Measurements from ENCODE around the gene GRB10.

DNA sequence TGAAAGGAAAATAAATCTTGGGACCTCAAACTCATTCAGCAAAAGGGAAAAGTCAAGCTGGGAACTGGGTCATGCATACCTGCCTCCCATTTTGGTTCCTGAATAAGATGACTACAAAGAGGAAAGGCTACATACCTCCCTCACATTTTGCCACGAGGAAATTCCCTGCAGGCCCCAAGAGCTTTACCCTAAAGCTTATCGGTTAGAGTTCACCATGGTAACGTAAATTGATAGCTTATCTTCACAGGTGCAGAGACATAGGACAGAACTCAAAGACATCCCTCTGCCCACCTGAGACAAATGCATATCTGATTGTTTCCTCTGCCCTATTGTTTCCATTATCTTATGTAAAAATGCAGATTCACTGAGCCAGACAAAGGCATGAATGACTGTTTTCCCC lies 31.5 kb upstream of the GRB10 start:
- TF ChIP-seq CTCF (IDR thresholded peaks at IDR 0.05; ENCODE audit: poor library complexity, severe bottlenecking): no peak
- no peak for TF ChIP-seq POLR2AphosphoS5 (IDR thresholded peaks at IDR 0.05)
- no peak for TF ChIP-seq EZH2 (IDR thresholded peaks at IDR 0.05; ENCODE audit: borderline replicate concordance, insufficient read depth, low read length, poor library complexity, severe bottlenecking)
- no peak for TF ChIP-seq EP300 (conservative IDR thresholded peaks at IDR 0.05; ENCODE audit: poor library complexity, severe bottlenecking)
- no peak for TF ChIP-seq RAD21 (conservative IDR thresholded peaks at IDR 0.05)
- TF ChIP-seq TAF1 (IDR thresholded peaks at IDR 0.05; ENCODE audit: low read depth): no peak
- no peak for TF ChIP-seq MXI1 (conservative IDR thresholded peaks at IDR 0.05; ENCODE audit: poor library complexity, severe bottlenecking)
- no peak for TF ChIP-seq REST (IDR thresholded peaks at IDR 0.05; ENCODE audit: borderline replicate concordance)
